Epithelial cell of proximal tubule (primary cell): ENCODE results near the gene INPP5A. TPM values are rescaled to one million over a fixed set of nuclear protein-coding genes. Genes with fewer than 3 reads are reported as not detected.
"Not testable (repeated sequence)": the region's sequence is repeated elsewhere in the genome, so short reads cannot be mapped to it uniquely, and the experiment has no call there.

ENCODE experiments used
- DNase-seq: peaks from one replicate; pipeline ENCODE4 v3.0.0-alpha.2; 2011; ENCODE audit warnings: low read depth
- H3K4me3 ChIP-seq: 2 replicates; pipeline ENCODE4 v1.5.1; 2011; ENCODE audit warnings: low read depth, mild to moderate bottlenecking, low read length
- CTCF ChIP-seq: conservative IDR thresholded peaks from 2 replicates; pipeline ENCODE4 v1.5.1; 2012; ENCODE audit warnings: low read depth, mild to moderate bottlenecking, low read length
- total RNA-seq: library from RNA; depleted of rRNA; stranded (reverse); fragments of >200 nt; gene quantifications from 2 replicates; pipeline ENCODE4 v1.2.3, GENCODE V29; 2015

Gene INPP5A
- total RNA-seq, 1 donor from 2014 or later: 30.4 TPM

- H3K4me3 ChIP-seq: no peak overlapping the region
- no peak for DNase-seq
- no peak for TF ChIP-seq CTCF
Measured at GRCh38 chr10:132566892-132567291, 29.3 kb downstream of the INPP5A start.

GRCh38 chr10:132570265-132570664 lies 32.7 kb downstream of the INPP5A start:
- no peak for TF ChIP-seq CTCF
- no peak overlapping the region for H3K4me3 ChIP-seq
- DNase-seq: no peak

GRCh38 chr10:132570771-132571649 lies 33.4 kb downstream of the INPP5A start:
- H3K4me3 ChIP-seq: no peak overlapping the region
- no peak for TF ChIP-seq CTCF
- DNase-seq: no peak

GRCh38 chr10:132571650-132572544 lies 34.3 kb downstream of the INPP5A start:
- peak; percentile 23 for DNase-seq
- peak; percentile 2 for TF ChIP-seq CTCF
- no peak overlapping the region for H3K4me3 ChIP-seq

- no peak overlapping the region for H3K4me3 ChIP-seq
- DNase-seq: no peak
- no peak for TF ChIP-seq CTCF
Measured at GRCh38 chr10:132572545-132572937, 35.0 kb downstream of the INPP5A start.

- not testable (repeated sequence) for H3K4me3 ChIP-seq
Measured at GRCh38 chr10:132572946-132573345, 35.4 kb downstream of the INPP5A start.

GRCh38 chr10:132574288-132574687 lies 36.7 kb downstream of the INPP5A start:
- no peak for DNase-seq
- TF ChIP-seq CTCF: no peak
- H3K4me3 ChIP-seq: no peak overlapping the region

More at GRCh38 chr10:132572946-132573345, 35.4 kb downstream of the INPP5A start:
- DNase-seq: not testable (repeated sequence)
